Neuronal stem cell (in vitro differentiated cells): ENCODE data around the gene TMEM60.

Source experiments
- DNase-seq: peaks from one replicate; pipeline ENCODE4 v3.0.0-alpha.2; 2013; ENCODE audit warnings: low spot score
- H2AFZ ChIP-seq: one replicate; pipeline ENCODE4 v1.6.1; 2013; ENCODE audit warnings: mild to moderate bottlenecking, low read length, inconsistent platforms
- H2AK5ac ChIP-seq: 2 replicates; pipeline ENCODE4 v1.6.1; 2013; ENCODE audit warnings: low read depth, mild to moderate bottlenecking, inconsistent platforms, low read length, moderate library complexity, mixed read lengths
- H2BK120ac ChIP-seq: 2 replicates; pipeline ENCODE4 v1.6.1; 2013; ENCODE audit warnings: low read depth, mild to moderate bottlenecking, inconsistent platforms, low read length, moderate library complexity, mixed read lengths
- H2BK12ac ChIP-seq: one replicate; pipeline ENCODE4 v1.6.1; 2013; ENCODE audit warnings: low read length, inconsistent platforms
- H2BK15ac ChIP-seq: 2 replicates; pipeline ENCODE4 v1.6.1; 2013; ENCODE audit warnings: mild to moderate bottlenecking, low read length, inconsistent platforms, mixed read lengths
- H2BK5ac ChIP-seq: one replicate; pipeline ENCODE4 v1.6.1; 2013; ENCODE audit warnings: inconsistent platforms, mild to moderate bottlenecking, low read length, moderate library complexity
- H3K14ac ChIP-seq: one replicate; pipeline ENCODE4 v1.6.1; 2013; ENCODE audit warnings: low read length, inconsistent platforms
- H3K18ac ChIP-seq: 2 replicates; pipeline ENCODE4 v1.6.1; 2013; ENCODE audit warnings: low read length, inconsistent platforms
- H3K23ac ChIP-seq: 2 replicates; pipeline ENCODE4 v1.6.1; 2013; ENCODE audit warnings: low read depth, mild to moderate bottlenecking, mixed read lengths, low read length, inconsistent platforms; ENCODE audit not compliant: poor library complexity
- H3K27ac ChIP-seq: replicated peaks from 3 replicates; pipeline ENCODE4 v1.5.1; 2013; ENCODE audit warnings: low read length, inconsistent platforms
- H3K27me3 ChIP-seq, 3 experiments: 2 replicates each; pipeline ENCODE4 v1.6.1; 2013; ENCODE audit warnings: low read length in 3 of 3, mild to moderate bottlenecking in 2 of 3, inconsistent platforms in 1 of 3, low read depth in 1 of 3, mixed read lengths in 1 of 3, moderate library complexity in 1 of 3; ENCODE audit not compliant: control insufficient read depth in 3 of 3, insufficient read depth in 3 of 3
- H3K36me3 ChIP-seq, 2 donors: replicated peaks in 1 of 2; 2 replicates each; pipeline ENCODE4 v1.6.1; 2013; ENCODE audit warnings: low read length in 2 of 2; ENCODE audit not compliant: control insufficient read depth in 2 of 2, insufficient read depth in 2 of 2
- H3K4ac ChIP-seq: 2 replicates; pipeline ENCODE4 v1.6.1; 2013; ENCODE audit warnings: inconsistent platforms, mild to moderate bottlenecking, low read length, moderate library complexity
- H3K4me1 ChIP-seq, 2 donors: 1 replicate in 1 of 2; 2 replicates in 1 of 2; pipeline ENCODE4 v1.6.1; 2013; ENCODE audit warnings: low read length in 2 of 2, low read depth in 1 of 2; ENCODE audit not compliant: control insufficient read depth in 2 of 2, insufficient read depth in 1 of 2
- H3K4me2 ChIP-seq: one replicate; pipeline ENCODE4 v1.6.1; 2013; ENCODE audit warnings: mild to moderate bottlenecking, low read length, inconsistent platforms; ENCODE audit not compliant: insufficient read depth, poor library complexity, severe bottlenecking
- H3K4me3 ChIP-seq, 2 donors: 2 replicates each; pipeline ENCODE4 v1.5.1; 2013; ENCODE audit warnings: low read length in 2 of 2, mild to moderate bottlenecking in 2 of 2, inconsistent platforms in 1 of 2, moderate library complexity in 1 of 2
- H3K79me1 ChIP-seq: one replicate; pipeline ENCODE4 v1.6.1; 2013; ENCODE audit warnings: low read depth, mild to moderate bottlenecking, inconsistent platforms, low read length, moderate library complexity
- H3K9ac ChIP-seq: one replicate; pipeline ENCODE4 v1.6.1; 2013; ENCODE audit warnings: mild to moderate bottlenecking, low read depth, low read length, inconsistent platforms; ENCODE audit not compliant: poor library complexity
- H3K9me3 ChIP-seq, 2 donors: replicated peaks in 1 of 2; 2 replicates each; pipeline versions ENCODE3 to v1.6.1; 2013; ENCODE audit warnings: low read length in 2 of 2, mild to moderate bottlenecking in 2 of 2, inconsistent platforms in 1 of 2, low read depth in 1 of 2, mixed read lengths in 1 of 2, moderate library complexity in 1 of 2; ENCODE audit not compliant: control insufficient read depth in 2 of 2, insufficient read depth in 1 of 2
- H4K8ac ChIP-seq: one replicate; pipeline ENCODE4 v1.6.1; 2013; ENCODE audit warnings: low read depth, mild to moderate bottlenecking, inconsistent platforms, low read length, moderate library complexity
- H4K91ac ChIP-seq: one replicate; pipeline ENCODE4 v1.6.1; 2013; ENCODE audit warnings: low read length, low read depth, mild to moderate bottlenecking, inconsistent platforms; ENCODE audit not compliant: poor library complexity
- WGBS, 2 donors: extraction: QIAGEN DNeasy Blood & Tissue Kit; methylation state at CpG; one replicate each; pipeline ENCODE4 v1.1.7; 2013; ENCODE audit warnings: missing lambda C conversion rate in 2 of 2, mixed read lengths in 1 of 2; ENCODE audit not compliant: insufficient read length in 2 of 2, insufficient replicate concordance in 1 of 2; ENCODE audit errors: extremely low coverage in 2 of 2; 5-methylcytosine and 5-hydroxymethylcytosine counted together

Gene TMEM60

GRCh38 chr7:77823787-77824186, 25.6 kb upstream of the TMEM60 start:
- no peak overlapping the region for H2BK12ac ChIP-seq
- no peak overlapping the region for H3K4me3 ChIP-seq
- H3K14ac ChIP-seq, result no peak overlapping the region
- H4K8ac ChIP-seq, result no peak overlapping the region
- no peak overlapping the region for H3K18ac ChIP-seq
- 100% methylated on average over 1 of the region's 2 CpGs; no CpG with 5 or more reads in 1 of the 2 donors for WGBS, 2 donors
- peaks cover 0 to 2% of the 10 kb centered on the region in 2 donors for H3K36me3 ChIP-seq
- H2BK15ac ChIP-seq, result no peak overlapping the region
- peaks cover 8% of the 10 kb centered on the region for H3K79me1 ChIP-seq
- no peak overlapping the region for H2AFZ ChIP-seq
- no peak overlapping the region for H3K4me2 ChIP-seq
- H2BK120ac ChIP-seq, result no peak overlapping the region
- peaks cover 16 to 28% of the 10 kb centered on the region in 2 donors for H3K9me3 ChIP-seq
- H3K4me1 ChIP-seq, result no peaks in the 10 kb centered on the region
- H3K27ac ChIP-seq, result no peak overlapping the region
- H2AK5ac ChIP-seq, result no peak overlapping the region
- H3K4ac ChIP-seq, result no peak overlapping the region
- no peak for DNase-seq
- H3K9ac ChIP-seq, result no peak overlapping the region
- H3K27me3 ChIP-seq, result no peaks in the 10 kb centered on the region
- H4K91ac ChIP-seq, result no peak overlapping the region
- no peak overlapping the region for H2BK5ac ChIP-seq
- no peak overlapping the region for H3K23ac ChIP-seq

- H3K4me3 ChIP-seq, result no peak overlapping the region
- H3K23ac ChIP-seq, result peak overlapping the region; percentile 58
- H3K79me1 ChIP-seq, result peaks cover 8% of the 10 kb centered on the region
- H2BK15ac ChIP-seq, result no peak overlapping the region
- no peak overlapping the region for H3K18ac ChIP-seq
- no peak overlapping the region for H2AFZ ChIP-seq
- no peaks in the 10 kb centered on the region for H3K27me3 ChIP-seq
- H2AK5ac ChIP-seq, result no peak overlapping the region
- H3K4me1 ChIP-seq, result no peaks in the 10 kb centered on the region
- no peak overlapping the region for H3K4ac ChIP-seq
- WGBS, 2 donors, result no CpG with 5 or more reads among the region's 1 CpG
- H2BK12ac ChIP-seq, result no peak overlapping the region
- H4K91ac ChIP-seq, result no peak overlapping the region
- H4K8ac ChIP-seq, result no peak overlapping the region
- H3K9me3 ChIP-seq, result peaks cover 16 to 38% of the 10 kb centered on the region in 2 donors
- H3K27ac ChIP-seq, result no peak overlapping the region
- no peak overlapping the region for H3K14ac ChIP-seq
- H3K4me2 ChIP-seq, result no peak overlapping the region
- no peak overlapping the region for H2BK5ac ChIP-seq
- H2BK120ac ChIP-seq, result no peak overlapping the region
- DNase-seq, result no peak
- no peak overlapping the region for H3K9ac ChIP-seq
- peaks cover 2 to 3% of the 10 kb centered on the region in 2 donors for H3K36me3 ChIP-seq
Observed at GRCh38 chr7:77822269-77822668, 24.0 kb upstream of the TMEM60 start.

- Histone ChIP-seq H3K9ac (no peak overlapping the region), H3K14ac (no peak overlapping the region), H3K23ac (no peak overlapping the region), H3K4ac (no peak overlapping the region), H3K79me1 (peaks cover 8% of the 10 kb centered on the region), H2BK120ac (no peak overlapping the region), H3K36me3 (peaks cover 2 to 13% of the 10 kb centered on the region in 2 donors), H2BK15ac (no peak overlapping the region), H2BK12ac (no peak overlapping the region), H2AFZ (no peak overlapping the region), H3K4me1 (no peaks in the 10 kb centered on the region), H3K27me3 (no peaks in the 10 kb centered on the region), H3K9me3 (peaks cover 16 to 38% of the 10 kb centered on the region in 2 donors), H3K4me3 (no peak overlapping the region), H2BK5ac (no peak overlapping the region), H3K27ac (no peak overlapping the region), H4K91ac (no peak overlapping the region), H2AK5ac (no peak overlapping the region), H4K8ac (no peak overlapping the region), H3K4me2 (no peak overlapping the region), H3K18ac (no peak overlapping the region)
- WGBS, 2 donors, result no CpG with 5 or more reads among the region's 2 CpGs
- DNase-seq, result no peak
Observed at GRCh38 chr7:77820967-77821366, 22.7 kb upstream of the TMEM60 start.

GRCh38 chr7:77819021-77819420, 20.8 kb upstream of the TMEM60 start:
- no peak overlapping the region for H3K4ac ChIP-seq
- H2BK12ac ChIP-seq, result no peak overlapping the region
- no peak overlapping the region for H2BK15ac ChIP-seq
- H2BK5ac ChIP-seq, result no peak overlapping the region
- no peak overlapping the region for H3K23ac ChIP-seq
- H3K9ac ChIP-seq, result no peak overlapping the region
- DNase-seq, result no peak
- peaks cover 16 to 39% of the 10 kb centered on the region in 2 donors for H3K9me3 ChIP-seq
- no peak overlapping the region for H2BK120ac ChIP-seq
- no peak overlapping the region for H3K4me3 ChIP-seq
- no peaks in the 10 kb centered on the region for H3K27me3 ChIP-seq
- no peak overlapping the region for H3K4me2 ChIP-seq
- H2AFZ ChIP-seq, result no peak overlapping the region
- H4K8ac ChIP-seq, result no peak overlapping the region
- H3K27ac ChIP-seq, result no peak overlapping the region
- no peak overlapping the region for H2AK5ac ChIP-seq
- peaks cover 8% of the 10 kb centered on the region for H3K79me1 ChIP-seq
- H3K36me3 ChIP-seq, result peaks cover 2 to 17% of the 10 kb centered on the region in 2 donors
- no peak overlapping the region for H4K91ac ChIP-seq
- no peak overlapping the region for H3K18ac ChIP-seq
- no peak overlapping the region for H3K14ac ChIP-seq
- no peaks in the 10 kb centered on the region for H3K4me1 ChIP-seq
